Measurements from ENCODE around the gene WNT5A. TPM values are rescaled to one million over a fixed set of nuclear protein-coding genes. Genes with fewer than 3 reads are reported as not detected.

WNT5A gene
- not detected for total RNA-seq

DNA sequence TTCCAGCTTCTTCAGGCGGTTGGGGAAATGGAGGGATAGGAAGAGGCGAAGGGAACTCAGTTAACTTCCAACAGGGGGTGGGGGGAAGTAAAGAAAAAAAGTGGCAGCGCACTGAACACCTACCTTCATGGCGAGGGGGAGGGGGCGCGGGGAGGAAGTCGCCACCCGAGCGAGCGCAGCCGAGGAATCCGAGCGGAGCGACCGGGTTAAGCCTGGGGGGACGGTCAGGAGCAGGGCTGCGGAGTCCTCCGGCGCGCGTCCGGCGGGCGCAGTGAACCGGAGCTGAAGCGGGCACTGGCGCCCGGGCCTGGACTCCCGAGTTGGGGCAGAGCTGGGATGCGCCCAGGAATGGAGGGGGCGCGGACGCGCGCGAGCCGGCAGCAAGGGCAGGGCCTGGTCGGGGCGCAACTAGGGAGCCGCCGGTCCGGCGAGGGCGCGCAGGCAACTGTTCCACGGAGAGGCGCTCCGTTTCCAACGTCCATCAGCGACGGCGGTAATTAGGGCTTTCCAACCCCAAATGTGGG is at the start of gene WNT5A:
TSS of gene WNT5A (minus strand) at position 450 of the 524 bp plus-strand sequence. CDS start at position 129, 321 bp downstream.
- intact Hi-C loops (cut with DNase I, micrococcal nuclease): loop anchor here (5.0 to 10.0 kb wide), 6 partner anchors 235 to 1060 kb away; no protein-coding TSS in a partner anchor
- Mint-ChIP-seq H3K36me3 (ENCODE audit: low read depth) (no peaks in the 10 kb centered on the region), H3K27ac (no peak within 1 kb of the TSS), H3K4me3 (peak within 1 kb of the TSS; percentile 65), H3K9me3 (ENCODE audit: low read depth) (no peaks in the 10 kb centered on the region), H3K4me1 (peaks cover 34% of the 10 kb centered on the region), H3K27me3 (peaks cover 64% of the 10 kb centered on the region)
- ATAC-seq (no peak), DNase-seq (no peak)
- POLR2A ChIA-PET: no interaction called here
- CTCF ChIA-PET: no interaction called here

DNA sequence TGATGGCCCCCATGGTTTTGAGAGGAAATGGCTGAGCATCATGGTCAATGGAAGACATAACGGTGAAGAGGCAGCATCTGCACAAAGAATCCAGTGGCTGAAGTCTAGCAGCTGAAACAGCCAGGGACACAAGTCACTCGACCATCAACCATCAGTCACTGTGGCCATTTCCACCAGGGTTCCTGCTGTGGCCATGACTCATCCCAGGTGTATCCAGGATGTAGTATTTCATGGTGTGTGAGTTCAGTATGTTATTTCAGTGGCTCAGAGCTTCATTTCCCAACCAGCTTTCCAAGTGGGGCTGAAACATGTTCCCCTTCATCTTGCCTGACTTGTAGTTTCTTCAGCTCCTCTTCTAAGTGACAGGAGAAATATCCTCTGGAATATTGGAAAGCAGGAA is 47.8 kb upstream of the WNT5A start:
- ATAC-seq (no peak), DNase-seq (no peak)
- CTCF ChIA-PET: no interaction called here
- intact Hi-C loops (cut with DNase I, micrococcal nuclease): no loop called here
- no peak overlapping the region for H3K4me3 Mint-ChIP-seq
- H3K4me1 Mint-ChIP-seq: no peaks in the 10 kb centered on the region
- POLR2A ChIA-PET: no interaction called here
- H3K27me3 Mint-ChIP-seq: no peaks in the 10 kb centered on the region
- no peaks in the 10 kb centered on the region for H3K9me3 Mint-ChIP-seq (ENCODE audit: low read depth)
- no peak overlapping the region for H3K27ac Mint-ChIP-seq
- no peaks in the 10 kb centered on the region for H3K36me3 Mint-ChIP-seq (ENCODE audit: low read depth)

DNA sequence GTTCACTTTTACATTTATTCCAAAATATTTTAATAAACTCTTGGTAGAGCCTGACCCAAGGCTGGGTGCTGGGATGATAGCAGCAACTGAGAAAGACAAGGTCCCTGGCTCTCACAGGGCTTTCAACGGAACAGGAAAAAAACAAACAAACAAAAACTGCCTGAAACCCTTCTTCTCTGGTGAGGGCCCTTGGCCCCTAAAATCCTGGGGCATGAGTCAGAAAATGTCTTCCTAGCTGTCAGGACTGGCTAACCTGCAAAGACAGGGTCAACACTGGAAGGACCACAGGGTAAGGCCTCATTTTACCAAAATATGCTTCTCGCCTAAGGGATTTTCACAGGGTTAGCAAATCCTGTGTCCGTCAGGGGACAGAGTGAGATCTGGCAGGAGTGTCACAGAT is 45.7 kb upstream of the WNT5A start:
- no peaks in the 10 kb centered on the region for H3K4me1 Mint-ChIP-seq
- ChIA-PET CTCF (no interaction called here), POLR2A (no interaction called here)
- ATAC-seq (no peak), DNase-seq (no peak)
- no peaks in the 10 kb centered on the region for H3K9me3 Mint-ChIP-seq (ENCODE audit: low read depth)
- no peak overlapping the region for H3K27ac Mint-ChIP-seq
- H3K27me3 Mint-ChIP-seq: no peaks in the 10 kb centered on the region
- H3K36me3 Mint-ChIP-seq (ENCODE audit: low read depth): no peaks in the 10 kb centered on the region
- no peak overlapping the region for H3K4me3 Mint-ChIP-seq
- intact Hi-C loops (cut with DNase I, micrococcal nuclease): no loop called here

DNA sequence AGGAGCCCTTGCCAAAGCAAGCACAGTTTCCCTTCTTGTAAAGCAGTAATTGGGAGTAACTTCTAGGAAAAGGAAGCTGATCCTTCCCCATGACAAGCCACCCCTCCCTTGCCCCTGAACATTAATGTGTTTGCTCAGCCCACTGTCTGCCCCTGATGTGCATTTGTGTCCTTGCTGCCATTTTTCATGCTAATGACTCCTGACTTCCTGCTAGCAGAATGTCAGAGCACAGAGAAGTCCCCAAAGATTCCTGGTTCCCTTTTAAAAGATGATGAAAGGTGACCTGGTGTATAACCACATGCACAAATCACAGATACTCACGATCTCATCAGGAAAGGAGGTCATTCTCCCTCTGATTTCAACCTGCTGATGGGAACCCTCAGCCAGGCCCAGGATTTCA is 44.2 kb upstream of the WNT5A start:
- ATAC-seq (no peak), DNase-seq (no peak)
- Mint-ChIP-seq H3K9me3 (ENCODE audit: low read depth) (no peaks in the 10 kb centered on the region), H3K27ac (no peak overlapping the region), H3K4me3 (no peak overlapping the region), H3K4me1 (no peaks in the 10 kb centered on the region), H3K36me3 (ENCODE audit: low read depth) (no peaks in the 10 kb centered on the region), H3K27me3 (no peaks in the 10 kb centered on the region)
- ChIA-PET CTCF (no interaction called here), POLR2A (no interaction called here)
- intact Hi-C loops (cut with DNase I, micrococcal nuclease): no loop called here

DNA sequence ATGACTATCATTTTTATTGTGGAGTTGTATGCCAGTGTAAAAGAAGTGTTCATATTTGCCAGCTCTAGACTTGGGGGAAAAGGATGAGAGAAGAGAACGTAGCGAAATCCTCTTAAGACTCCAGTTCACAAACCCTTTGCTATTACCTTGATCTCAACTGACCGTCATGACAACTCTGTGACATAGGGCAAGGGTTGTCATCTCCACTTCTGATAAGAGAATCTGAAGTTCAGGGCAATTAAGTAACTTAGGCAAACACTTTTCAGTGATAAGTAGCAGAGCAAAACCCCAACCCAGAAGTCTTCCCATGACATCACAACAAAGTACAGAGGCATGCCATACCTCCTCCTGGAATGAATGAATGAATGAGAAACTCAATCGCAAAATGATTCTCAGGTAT is 40.3 kb upstream of the WNT5A start:
- DNase-seq: no peak
- intact Hi-C loops (cut with DNase I, micrococcal nuclease): no loop called here
- ATAC-seq: no peak
- no peaks in the 10 kb centered on the region for H3K27me3 Mint-ChIP-seq
- no peaks in the 10 kb centered on the region for H3K9me3 Mint-ChIP-seq (ENCODE audit: low read depth)
- POLR2A ChIA-PET: no interaction called here
- H3K27ac Mint-ChIP-seq: no peak overlapping the region
- H3K36me3 Mint-ChIP-seq (ENCODE audit: low read depth): no peaks in the 10 kb centered on the region
- no peak overlapping the region for H3K4me3 Mint-ChIP-seq
- H3K4me1 Mint-ChIP-seq: no peaks in the 10 kb centered on the region
- CTCF ChIA-PET: no interaction called here

DNA sequence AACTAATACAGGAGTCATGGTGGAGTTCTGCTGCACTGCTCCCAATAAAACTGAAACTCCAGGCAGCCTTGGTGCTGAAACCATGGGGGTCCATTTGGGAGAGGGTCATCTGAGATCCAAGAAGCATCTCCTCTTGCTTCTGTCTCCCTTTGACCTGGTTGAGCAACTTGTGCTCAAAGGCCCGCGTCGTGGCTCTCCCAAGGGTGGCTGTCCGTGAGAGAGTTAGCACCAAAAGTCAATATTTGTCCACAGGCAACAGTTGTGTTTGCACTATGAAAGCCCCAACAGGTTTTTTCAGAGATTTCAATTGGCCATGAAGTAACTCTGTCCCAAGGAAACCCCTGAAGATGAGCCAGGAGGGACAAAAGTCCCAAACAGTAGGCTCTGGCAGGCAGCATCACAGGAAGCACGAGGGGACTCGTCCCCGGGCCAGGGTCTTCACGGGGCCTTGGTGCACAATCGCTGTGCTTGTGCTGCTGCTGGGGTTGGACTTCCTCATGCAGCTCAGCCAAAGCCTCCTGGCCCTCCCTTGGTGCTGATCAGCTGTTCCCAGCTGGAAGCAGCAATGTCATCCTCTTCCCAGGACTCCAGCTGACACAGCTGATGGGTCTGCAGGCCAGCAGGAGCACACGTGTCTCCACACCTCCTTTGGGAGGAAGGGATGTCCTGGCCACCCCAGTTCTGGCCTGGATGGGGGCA is 39.4 kb upstream of the WNT5A start:
- CTCF ChIA-PET: no interaction called here
- DNase-seq (no peak), ATAC-seq (no peak)
- Mint-ChIP-seq H3K27me3 (no peaks in the 10 kb centered on the region), H3K27ac (no peak overlapping the region), H3K4me1 (peaks cover 3% of the 10 kb centered on the region), H3K9me3 (ENCODE audit: low read depth) (no peaks in the 10 kb centered on the region), H3K4me3 (no peak overlapping the region), H3K36me3 (ENCODE audit: low read depth) (no peaks in the 10 kb centered on the region)
- intact Hi-C loops (cut with DNase I, micrococcal nuclease): no loop called here
- POLR2A ChIA-PET: no interaction called here

DNA sequence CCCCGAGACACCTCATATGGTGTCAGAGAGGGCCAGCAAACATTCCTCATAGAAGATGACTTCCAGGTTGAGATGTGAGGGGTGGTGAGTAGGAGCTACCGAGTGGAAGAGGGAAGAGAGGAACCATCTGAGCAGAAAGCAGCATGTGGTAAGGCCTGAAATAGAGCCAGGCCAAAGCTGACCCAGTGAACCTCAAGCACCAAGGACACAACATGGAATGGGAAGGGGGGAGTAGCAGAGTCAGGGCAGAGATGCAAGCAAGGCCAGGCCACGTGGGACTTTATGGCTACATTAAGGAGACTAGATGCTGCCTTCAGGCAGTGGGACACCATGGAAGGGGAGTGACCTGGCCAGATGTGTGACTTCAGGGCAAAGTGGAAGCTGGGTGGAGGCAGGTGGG is 38.3 kb upstream of the WNT5A start:
- intact Hi-C loops (cut with DNase I, micrococcal nuclease): no loop called here
- Mint-ChIP-seq H3K4me3 (no peak overlapping the region), H3K4me1 (peaks cover 4% of the 10 kb centered on the region), H3K27me3 (no peaks in the 10 kb centered on the region), H3K9me3 (ENCODE audit: low read depth) (no peaks in the 10 kb centered on the region), H3K27ac (no peak overlapping the region), H3K36me3 (ENCODE audit: low read depth) (no peaks in the 10 kb centered on the region)
- POLR2A ChIA-PET: no interaction called here
- ATAC-seq: no peak
- CTCF ChIA-PET: no interaction called here
- no peak for DNase-seq

DNA sequence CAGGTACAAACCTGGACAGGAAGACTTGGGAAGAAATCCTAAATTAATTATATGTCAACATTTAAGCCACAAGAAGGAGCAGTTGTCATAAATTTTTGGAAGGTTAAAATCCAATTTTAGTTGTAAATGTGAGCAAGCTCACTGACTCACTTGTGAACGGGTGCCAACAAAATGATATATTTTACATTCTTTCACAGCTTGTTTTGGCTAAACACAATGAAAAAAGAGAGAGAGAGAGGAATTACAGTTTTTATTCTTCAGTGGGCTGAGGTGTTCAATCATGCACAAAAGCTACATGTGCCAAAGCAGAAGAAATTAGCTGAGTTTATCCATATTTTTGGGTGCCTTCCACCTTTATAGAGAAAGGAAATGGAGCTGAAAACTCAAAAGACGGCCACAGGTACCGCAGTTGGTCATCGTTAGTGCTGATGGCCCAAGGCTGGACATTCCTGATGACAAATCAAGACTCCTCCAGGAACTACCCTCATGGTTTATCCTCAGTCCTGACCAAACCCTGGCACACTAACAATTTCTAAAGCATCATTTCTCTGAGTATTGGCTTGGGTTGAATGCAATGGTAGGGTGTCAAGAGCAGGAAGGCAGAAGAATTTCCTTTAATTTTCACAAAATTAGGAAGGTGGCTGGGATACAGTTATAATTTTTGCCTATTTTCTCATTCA is 37.6 kb upstream of the WNT5A start:
- Mint-ChIP-seq H3K36me3 (ENCODE audit: low read depth) (no peaks in the 10 kb centered on the region), H3K9me3 (ENCODE audit: low read depth) (no peaks in the 10 kb centered on the region), H3K4me1 (peaks cover 4% of the 10 kb centered on the region), H3K27ac (no peak overlapping the region), H3K27me3 (no peaks in the 10 kb centered on the region), H3K4me3 (no peak overlapping the region)
- DNase-seq (no peak), ATAC-seq (no peak)
- CTCF ChIA-PET: no interaction called here
- POLR2A ChIA-PET: no interaction called here
- intact Hi-C loops (cut with DNase I, micrococcal nuclease): no loop called here

DNA sequence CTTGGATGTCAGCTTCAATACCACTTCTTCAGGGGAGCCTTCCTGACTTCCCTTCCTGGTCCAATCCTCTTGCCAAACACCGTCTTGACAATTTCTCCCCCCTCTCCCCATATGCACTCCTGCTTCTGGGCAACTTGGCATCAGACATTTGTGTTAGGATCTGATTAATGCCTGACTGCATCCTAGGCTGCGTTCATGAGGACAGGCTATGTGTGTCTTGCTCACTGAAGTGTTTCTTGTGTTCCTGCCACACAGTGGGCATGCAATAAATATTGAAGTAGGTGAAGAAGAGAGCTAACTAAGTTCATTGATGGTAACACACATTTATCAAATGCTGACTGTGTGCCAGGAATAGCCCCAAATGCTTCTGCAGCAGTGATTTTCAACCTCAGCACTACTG is 36.4 kb upstream of the WNT5A start:
- ATAC-seq: no peak
- intact Hi-C loops (cut with DNase I, micrococcal nuclease): no loop called here

DNA sequence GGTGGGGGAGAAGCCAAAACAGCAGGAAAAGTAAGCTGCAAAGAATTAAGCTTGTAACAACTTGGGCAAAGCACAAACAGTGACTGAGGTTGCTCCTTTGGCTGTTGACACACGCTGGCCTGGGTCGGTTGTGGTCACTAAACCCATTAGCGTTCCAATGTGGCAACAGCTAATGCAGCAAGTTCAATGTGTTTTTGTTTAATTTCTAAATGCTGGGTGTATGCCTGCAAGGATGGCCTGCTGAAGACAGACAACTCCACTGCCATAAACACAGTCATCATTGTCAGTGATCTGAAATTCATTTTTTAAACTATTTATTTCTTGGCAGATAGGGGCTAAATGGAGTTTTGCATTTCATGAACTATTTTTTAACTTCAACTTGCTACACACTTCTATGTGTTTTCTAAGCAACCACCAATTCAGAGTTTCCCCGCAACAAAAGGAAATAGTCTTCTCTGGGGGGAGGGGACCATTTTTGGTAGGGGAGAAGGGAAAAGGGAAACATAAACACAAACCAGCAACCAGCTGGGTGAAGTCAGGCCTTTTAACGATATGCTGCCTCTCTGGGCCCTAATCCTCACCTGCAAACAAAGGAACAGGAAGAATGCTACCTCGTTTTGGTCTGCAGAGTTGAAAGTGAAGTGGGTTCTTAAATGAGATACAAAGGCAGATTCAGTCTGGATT is 34.8 kb upstream of the WNT5A start:
- DNase-seq: no peak
- intact Hi-C loops (cut with DNase I, micrococcal nuclease): no loop called here
- no peak for ATAC-seq
- ChIA-PET CTCF (no interaction called here), POLR2A (no interaction called here)
- Mint-ChIP-seq H3K4me1 (peaks cover 4% of the 10 kb centered on the region), H3K9me3 (ENCODE audit: low read depth) (no peaks in the 10 kb centered on the region), H3K27me3 (no peaks in the 10 kb centered on the region), H3K27ac (no peak overlapping the region), H3K4me3 (no peak overlapping the region), H3K36me3 (ENCODE audit: low read depth) (no peaks in the 10 kb centered on the region)

More for the DNA sequence above, 36.4 kb upstream of the WNT5A start:
- H3K4me1 Mint-ChIP-seq: peaks cover 4% of the 10 kb centered on the region
- DNase-seq: no peak
- ChIA-PET CTCF (no interaction called here), POLR2A (no interaction called here)
- H3K4me3 Mint-ChIP-seq: no peak overlapping the region
- no peaks in the 10 kb centered on the region for H3K36me3 Mint-ChIP-seq (ENCODE audit: low read depth)
- no peak overlapping the region for H3K27ac Mint-ChIP-seq
- H3K9me3 Mint-ChIP-seq (ENCODE audit: low read depth): no peaks in the 10 kb centered on the region
- H3K27me3 Mint-ChIP-seq: no peaks in the 10 kb centered on the region

DNA sequence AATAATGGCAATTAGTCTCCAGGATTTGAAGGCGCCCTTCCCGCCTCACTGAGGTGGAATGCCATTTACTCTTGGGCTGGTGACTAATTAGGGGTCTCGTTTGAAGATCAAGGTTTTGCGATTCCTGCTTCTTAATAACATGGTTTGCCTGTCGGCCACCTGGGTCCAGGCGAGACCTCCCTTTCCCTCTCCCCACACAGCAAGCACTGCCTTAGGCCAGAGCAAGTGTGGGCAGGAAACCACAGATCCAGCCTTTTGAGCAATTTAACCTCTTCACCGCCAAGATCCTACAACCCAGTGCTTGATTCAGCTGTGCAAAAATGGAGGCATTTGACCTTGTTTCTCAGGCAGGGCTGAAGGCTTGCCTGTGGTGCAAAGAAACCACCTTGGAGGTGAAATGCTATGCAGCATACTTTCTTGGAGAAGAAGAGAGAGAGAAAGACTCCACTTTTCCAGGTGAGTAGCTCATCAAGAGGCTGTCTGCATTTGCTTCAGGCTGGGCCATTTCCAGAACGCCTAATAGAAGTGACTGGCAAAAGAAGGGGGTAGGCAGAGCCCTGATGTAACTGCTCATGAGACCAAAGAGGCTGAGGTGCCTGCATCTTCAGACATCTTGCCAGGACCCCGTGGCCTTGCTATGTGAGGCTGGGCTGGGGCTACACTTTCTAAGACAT is 34.1 kb upstream of the WNT5A start:
- ATAC-seq: no peak
- CTCF ChIA-PET: no interaction called here
- Mint-ChIP-seq H3K4me1 (peaks cover 4% of the 10 kb centered on the region), H3K36me3 (ENCODE audit: low read depth) (no peaks in the 10 kb centered on the region), H3K9me3 (ENCODE audit: low read depth) (no peaks in the 10 kb centered on the region), H3K4me3 (no peak overlapping the region), H3K27me3 (no peaks in the 10 kb centered on the region), H3K27ac (no peak overlapping the region)
- intact Hi-C loops (cut with DNase I, micrococcal nuclease): no loop called here
- POLR2A ChIA-PET: no interaction called here
- no peak for DNase-seq
